ENCODE data around the gene SIGLEC7.
"Not testable (repeated sequence)": the region's sequence is repeated elsewhere in the genome, so short reads cannot be mapped to it uniquely, and the experiment has no call there.

The SIGLEC7 gene

GRCh38 chr19:51161266-51161665 is 19.2 kb downstream of the SIGLEC7 start:
- no peaks in the 10 kb centered on the region for H3K36me3 ChIP-seq (ENCODE audit: insufficient read depth, low read depth, low read length)
- H3K9ac ChIP-seq (ENCODE audit: low read depth, low read length) = no peak overlapping the region
- H3K27ac ChIP-seq (ENCODE audit: low read length) = no peak overlapping the region
- no peaks in the 10 kb centered on the region for H3K9me3 ChIP-seq (ENCODE audit: insufficient read depth, low read depth, low read length)
- H3K4me3 ChIP-seq (ENCODE audit: low read length) = no peak overlapping the region
- H3K4me1 ChIP-seq (ENCODE audit: insufficient read depth, low read length) = peaks cover 2% of the 10 kb centered on the region; the same call in 1 of the 2 replicates
- no peaks in the 10 kb centered on the region for H3K27me3 ChIP-seq (ENCODE audit: insufficient read depth, low read length)

DNA sequence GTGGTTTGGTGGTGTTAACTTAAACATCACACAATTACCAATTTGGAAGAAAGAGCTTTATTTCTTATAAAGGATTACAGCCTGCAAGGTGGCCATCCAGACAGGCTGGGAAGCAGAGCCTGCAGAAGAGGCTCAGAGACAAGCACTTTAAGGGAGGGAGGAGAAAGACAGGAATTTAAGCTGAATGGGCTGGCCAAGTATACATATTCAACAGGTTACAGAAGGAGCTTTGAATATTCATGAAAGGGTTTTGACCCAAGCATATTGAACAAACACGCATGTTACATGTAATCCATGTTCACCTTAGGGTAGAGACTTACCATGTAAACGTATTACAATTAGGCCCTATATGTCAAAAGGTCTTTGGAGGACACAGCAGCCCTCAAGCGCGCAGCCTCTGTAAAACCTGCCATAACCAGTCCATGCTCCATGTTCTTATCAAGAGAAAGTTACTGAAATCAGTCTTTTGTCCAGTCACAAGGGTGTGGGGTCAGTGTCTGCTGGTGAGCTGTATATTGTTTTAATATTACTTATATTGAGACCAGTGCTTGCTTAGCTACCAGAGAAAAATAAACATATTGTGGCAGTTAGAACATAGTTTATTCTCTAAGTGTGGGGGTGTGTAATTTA is 19.9 kb downstream of the SIGLEC7 start:
- Histone ChIP-seq H3K4me1 (ENCODE audit: insufficient read depth, low read length) (no peaks in the 10 kb centered on the region), H3K27me3 (ENCODE audit: insufficient read depth, low read length) (no peaks in the 10 kb centered on the region), H3K9me3 (ENCODE audit: insufficient read depth, low read depth, low read length) (no peaks in the 10 kb centered on the region), H3K36me3 (ENCODE audit: insufficient read depth, low read depth, low read length) (no peaks in the 10 kb centered on the region), H3K4me3 (ENCODE audit: low read length) (no peak overlapping the region), H3K9ac (ENCODE audit: low read depth, low read length) (no peak overlapping the region), H3K27ac (ENCODE audit: low read length) (no peak overlapping the region)

DNA sequence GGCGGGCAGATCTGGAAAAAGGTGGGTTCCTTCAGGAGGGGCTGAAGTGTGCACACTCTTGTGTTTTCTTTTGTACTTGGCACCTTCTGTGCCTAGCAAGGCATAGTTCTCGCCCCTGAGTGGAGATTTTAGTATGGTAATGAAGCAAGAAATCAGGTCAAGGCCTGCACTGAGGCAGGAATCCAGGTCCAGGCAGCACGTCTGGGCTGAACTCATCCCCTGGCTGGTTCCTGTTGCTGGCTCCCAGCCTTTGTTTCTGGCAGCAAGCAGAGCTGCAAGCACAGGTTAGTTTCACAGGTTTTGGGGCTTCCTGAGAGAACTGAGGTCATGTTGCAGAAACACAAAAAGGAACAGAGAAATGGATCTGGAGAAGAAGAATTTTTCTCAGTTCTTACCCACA is 21.2 kb downstream of the SIGLEC7 start:
- Histone ChIP-seq H3K9ac (ENCODE audit: low read depth, low read length) (no peak overlapping the region), H3K36me3 (ENCODE audit: insufficient read depth, low read depth, low read length) (no peaks in the 10 kb centered on the region), H3K4me1 (ENCODE audit: insufficient read depth, low read length) (no peaks in the 10 kb centered on the region), H3K4me3 (ENCODE audit: low read length) (no peak overlapping the region), H3K27me3 (ENCODE audit: insufficient read depth, low read length) (no peaks in the 10 kb centered on the region; the same call in 1 of the 2 replicates), H3K27ac (ENCODE audit: low read length) (no peak overlapping the region), H3K9me3 (ENCODE audit: insufficient read depth, low read depth, low read length) (no peaks in the 10 kb centered on the region)

- Histone ChIP-seq H3K9ac (ENCODE audit: low read depth, low read length) (no peak overlapping the region), H3K27me3 (ENCODE audit: insufficient read depth, low read length) (no peaks in the 10 kb centered on the region; the same call in 1 of the 2 replicates), H3K9me3 (ENCODE audit: insufficient read depth, low read depth, low read length) (no peaks in the 10 kb centered on the region), H3K27ac (ENCODE audit: low read length) (no peak overlapping the region), H3K4me3 (ENCODE audit: low read length) (no peak overlapping the region), H3K36me3 (ENCODE audit: insufficient read depth, low read depth, low read length) (no peaks in the 10 kb centered on the region), H3K4me1 (ENCODE audit: insufficient read depth, low read length) (no peaks in the 10 kb centered on the region)
Measured at GRCh38 chr19:51164215-51164614, 22.1 kb downstream of the SIGLEC7 start.

- no peaks in the 10 kb centered on the region for H3K9me3 ChIP-seq (ENCODE audit: insufficient read depth, low read depth, low read length)
- no peak overlapping the region for H3K4me3 ChIP-seq (ENCODE audit: low read length)
- no peaks in the 10 kb centered on the region for H3K4me1 ChIP-seq (ENCODE audit: insufficient read depth, low read length)
- no peaks in the 10 kb centered on the region for H3K36me3 ChIP-seq (ENCODE audit: insufficient read depth, low read depth, low read length)
- no peak overlapping the region for H3K27ac ChIP-seq (ENCODE audit: low read length)
- H3K27me3 ChIP-seq (ENCODE audit: insufficient read depth, low read length) = peaks cover 7% of the 10 kb centered on the region; the same call in 1 of the 2 replicates
- no peak overlapping the region for H3K9ac ChIP-seq (ENCODE audit: low read depth, low read length)
Measured at GRCh38 chr19:51166846-51167490, 24.9 kb downstream of the SIGLEC7 start.

- H3K36me3 ChIP-seq (ENCODE audit: insufficient read depth, low read depth, low read length) = no peaks in the 10 kb centered on the region
- H3K9me3 ChIP-seq (ENCODE audit: insufficient read depth, low read depth, low read length) = no peaks in the 10 kb centered on the region
- no peak overlapping the region for H3K27ac ChIP-seq (ENCODE audit: low read length)
- H3K9ac ChIP-seq (ENCODE audit: low read depth, low read length) = no peak overlapping the region
- H3K27me3 ChIP-seq (ENCODE audit: insufficient read depth, low read length) = peaks cover 13% of the 10 kb centered on the region; the same call in 1 of the 2 replicates
- no peaks in the 10 kb centered on the region for H3K4me1 ChIP-seq (ENCODE audit: insufficient read depth, low read length)
- H3K4me3 ChIP-seq (ENCODE audit: low read length) = no peak overlapping the region
Measured at GRCh38 chr19:51168564-51169282, 26.6 kb downstream of the SIGLEC7 start.

DNA sequence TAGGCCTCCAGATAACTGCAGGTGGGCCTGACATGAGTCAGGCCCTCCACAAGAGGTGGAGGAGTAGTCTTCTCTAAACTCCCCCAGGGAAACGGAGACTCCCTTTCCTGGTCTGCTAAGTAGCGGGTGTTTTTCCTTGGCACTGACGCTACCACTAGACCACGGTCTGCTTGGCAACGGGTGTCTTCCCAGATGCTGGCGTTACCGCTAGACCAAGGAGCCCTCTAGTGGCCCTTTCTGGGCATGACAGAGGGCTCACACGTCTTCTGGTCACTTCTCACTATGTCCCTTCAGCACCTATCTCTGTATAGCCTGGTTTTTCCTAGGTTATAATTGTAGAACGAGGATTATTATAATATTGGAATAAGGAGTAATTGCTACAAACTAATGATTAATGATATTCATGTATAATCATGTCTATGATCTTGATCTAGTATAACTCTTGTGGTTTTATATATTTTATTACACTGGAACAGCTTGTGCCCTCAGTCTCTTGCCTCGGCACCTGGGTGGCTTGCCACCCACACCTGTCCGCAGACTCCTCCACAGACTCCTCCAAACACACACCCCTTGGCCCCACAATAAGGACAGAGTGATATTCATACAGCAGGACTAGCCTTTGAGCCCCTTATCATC is 27.3 kb downstream of the SIGLEC7 start:
- H3K9me3 ChIP-seq (ENCODE audit: insufficient read depth, low read depth, low read length) = not testable (repeated sequence)

GRCh38 chr19:51172223-51172622 is 30.1 kb downstream of the SIGLEC7 start:
- Histone ChIP-seq H3K4me1 (ENCODE audit: insufficient read depth, low read length) (no peaks in the 10 kb centered on the region), H3K9ac (ENCODE audit: low read depth, low read length) (no peak overlapping the region), H3K27ac (ENCODE audit: low read length) (no peak overlapping the region), H3K36me3 (ENCODE audit: insufficient read depth, low read depth, low read length) (no peaks in the 10 kb centered on the region), H3K27me3 (ENCODE audit: insufficient read depth, low read length) (peaks cover 24% of the 10 kb centered on the region; the same call in 1 of the 2 replicates), H3K9me3 (ENCODE audit: insufficient read depth, low read depth, low read length) (no peaks in the 10 kb centered on the region), H3K4me3 (ENCODE audit: low read length) (no peak overlapping the region)

More for the DNA sequence above, 27.3 kb downstream of the SIGLEC7 start:
- not testable (repeated sequence) for H3K36me3 ChIP-seq (ENCODE audit: insufficient read depth, low read depth, low read length); H3K9ac ChIP-seq (ENCODE audit: low read depth, low read length); H3K4me1 ChIP-seq (ENCODE audit: insufficient read depth, low read length); H3K4me3 ChIP-seq (ENCODE audit: low read length); H3K27ac ChIP-seq (ENCODE audit: low read length)
- peaks cover 18% of the 10 kb centered on the region; the same call in 1 of the 2 replicates for H3K27me3 ChIP-seq (ENCODE audit: insufficient read depth, low read length)

GRCh38 chr19:51173681-51174080 is 31.6 kb downstream of the SIGLEC7 start:
- Histone ChIP-seq H3K9ac (ENCODE audit: low read depth, low read length) (no peak overlapping the region), H3K27ac (ENCODE audit: low read length) (no peak overlapping the region), H3K27me3 (ENCODE audit: insufficient read depth, low read length) (peaks cover 26% of the 10 kb centered on the region; the same call in 1 of the 2 replicates), H3K4me3 (ENCODE audit: low read length) (no peak overlapping the region), H3K9me3 (ENCODE audit: insufficient read depth, low read depth, low read length) (no peaks in the 10 kb centered on the region), H3K4me1 (ENCODE audit: insufficient read depth, low read length) (no peaks in the 10 kb centered on the region), H3K36me3 (ENCODE audit: insufficient read depth, low read depth, low read length) (no peaks in the 10 kb centered on the region)

DNA sequence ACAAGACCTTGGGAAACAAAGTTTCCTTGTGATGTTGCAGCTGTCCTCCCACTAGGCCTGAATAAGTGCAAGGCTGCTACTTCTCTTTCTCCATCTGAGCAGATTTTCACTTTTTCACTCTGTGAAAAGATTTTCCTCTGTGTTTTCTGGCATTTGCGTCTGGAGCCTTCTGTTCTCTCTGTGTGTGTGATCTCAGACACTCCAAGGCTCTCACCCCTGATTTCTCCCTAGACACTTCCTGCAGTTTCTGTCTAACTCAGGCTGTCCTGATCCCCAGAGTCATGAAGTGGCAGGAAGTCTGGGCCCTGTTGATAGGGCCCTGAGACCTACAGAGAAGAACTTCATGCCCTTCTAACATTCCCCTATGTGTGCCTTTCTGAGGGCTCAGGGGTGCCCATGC is 37.2 kb downstream of the SIGLEC7 start:
- no peaks in the 10 kb centered on the region for H3K36me3 ChIP-seq (ENCODE audit: insufficient read depth, low read depth, low read length)
- H3K9me3 ChIP-seq (ENCODE audit: insufficient read depth, low read depth, low read length) = no peaks in the 10 kb centered on the region
- peaks cover 9% of the 10 kb centered on the region; the same call in 1 of the 2 replicates for H3K27me3 ChIP-seq (ENCODE audit: insufficient read depth, low read length)
- no peaks in the 10 kb centered on the region for H3K4me1 ChIP-seq (ENCODE audit: insufficient read depth, low read length)
- H3K4me3 ChIP-seq (ENCODE audit: low read length) = no peak overlapping the region
- H3K9ac ChIP-seq (ENCODE audit: low read depth, low read length) = no peak overlapping the region
- no peak overlapping the region for H3K27ac ChIP-seq (ENCODE audit: low read length)

DNA sequence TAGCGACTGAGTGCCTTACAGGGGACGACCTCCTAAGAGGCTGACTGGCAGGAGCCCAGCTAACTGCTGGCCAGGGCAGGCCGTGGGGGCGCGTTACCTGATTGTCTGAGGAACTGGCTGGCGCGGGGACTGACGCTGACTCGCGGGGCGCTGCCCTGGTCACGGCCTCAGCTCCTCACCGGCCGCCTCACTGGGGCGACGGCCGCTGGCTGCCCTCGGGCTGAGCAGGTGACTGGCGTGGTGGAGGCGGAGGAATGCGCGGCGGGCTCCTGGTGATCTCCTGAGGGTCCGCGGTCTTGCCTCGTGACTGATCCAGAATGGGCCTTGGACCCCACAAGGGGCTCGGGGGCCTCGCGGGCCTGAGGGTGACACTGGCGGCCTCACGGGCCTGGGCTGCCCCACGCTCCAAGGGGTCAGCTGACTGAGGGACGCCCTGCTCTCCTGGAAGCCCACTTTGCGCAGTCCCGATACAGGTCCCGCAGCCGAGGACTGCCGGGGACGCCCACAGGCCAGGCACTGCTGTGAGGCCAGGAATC is 39.3 kb downstream of the SIGLEC7 start:
- Histone ChIP-seq H3K9ac (ENCODE audit: low read depth, low read length) (no peak overlapping the region), H3K4me1 (ENCODE audit: insufficient read depth, low read length) (no peaks in the 10 kb centered on the region), H3K27me3 (ENCODE audit: insufficient read depth, low read length) (peaks cover 7% of the 10 kb centered on the region; the same call in 1 of the 2 replicates), H3K36me3 (ENCODE audit: insufficient read depth, low read depth, low read length) (no peaks in the 10 kb centered on the region), H3K27ac (ENCODE audit: low read length) (no peak overlapping the region), H3K4me3 (ENCODE audit: low read length) (no peak overlapping the region), H3K9me3 (ENCODE audit: insufficient read depth, low read depth, low read length) (no peaks in the 10 kb centered on the region)
